Daoy (cell line): ENCODE measurements around the gene SERPINB11. TPM values are rescaled to one million over a fixed set of nuclear protein-coding genes. Genes with fewer than 3 reads are reported as not detected.
"Not testable (repeated sequence)": the region's sequence is repeated elsewhere in the genome, so short reads cannot be mapped to it uniquely, and the experiment has no call there.

Source experiments
- DNase-seq: peaks from one replicate; pipeline ENCODE4 v3.0.0-alpha.2; 2015; ENCODE audit warnings: low read depth
- total RNA-seq: library from RNA; depleted of rRNA; stranded (reverse); fragments of >200 nt; shearing (Covaris generic); gene quantifications from 2 replicates; pipeline ENCODE4 v1.2.3, GENCODE V29; 2014; rRNA removed

The SERPINB11 gene
- total RNA-seq, 1 experiment from 2014 or later: not detected

- no peak for DNase-seq
Measured at GRCh38 chr18:63730773-63731172, 28.0 kb downstream of the SERPINB11 start.

GRCh38 chr18:63731215-63731614 is 28.5 kb downstream of the SERPINB11 start:
- DNase-seq: no peak

- peak; percentile 20 for DNase-seq
Measured at GRCh38 chr18:63736876-63737275, 34.1 kb downstream of the SERPINB11 start.

GRCh38 chr18:63741769-63742168 is 39.0 kb downstream of the SERPINB11 start:
- DNase-seq: no peak

GRCh38 chr18:63747006-63747405 is 44.2 kb downstream of the SERPINB11 start:
- DNase-seq: no peak

GRCh38 chr18:63749489-63749888 is 46.7 kb downstream of the SERPINB11 start:
- no peak for DNase-seq

GRCh38 chr18:63752636-63753035 is 49.9 kb downstream of the SERPINB11 start:
- DNase-seq: no peak

GRCh38 chr18:63753676-63754075 is 50.9 kb downstream of the SERPINB11 start:
- DNase-seq: no peak

- no peak for DNase-seq
Measured at GRCh38 chr18:63757541-63757940, 54.8 kb downstream of the SERPINB11 start.

- DNase-seq: no peak
Measured at GRCh38 chr18:63758615-63759240, 56.0 kb downstream of the SERPINB11 start.

GRCh38 chr18:63759786-63760185 is 57.0 kb downstream of the SERPINB11 start:
- not testable (repeated sequence) for DNase-seq

GRCh38 chr18:63762518-63762917 is 59.8 kb downstream of the SERPINB11 start:
- no peak for DNase-seq

GRCh38 chr18:63763831-63764600 is 61.3 kb downstream of the SERPINB11 start:
- DNase-seq: no peak

- DNase-seq: no peak
Measured at GRCh38 chr18:63765837-63766236, 63.1 kb downstream of the SERPINB11 start.

Other genes with a start within 250 kb of the SERPINB11 start
- gene SERPINB5, start 226.0 kb upstream of the SERPINB11 start, total RNA-seq: not detected in 2 replicates
- not detected in 2 replicates for gene SERPINB12, start 160.6 kb upstream of the SERPINB11 start, total RNA-seq
- not detected in 2 replicates for gene SERPINB13, start 115.6 kb upstream of the SERPINB11 start, total RNA-seq
- gene SERPINB4, start 58.7 kb upstream of the SERPINB11 start, total RNA-seq: not detected in 2 replicates
- not detected in 2 replicates for gene SERPINB3, start 41.1 kb upstream of the SERPINB11 start, total RNA-seq
- 1.4 and 1.7 TPM in 2 replicates for gene SERPINB7, start 72.5 kb downstream of the SERPINB11 start, total RNA-seq
- gene SERPINB2, start 184.7 kb downstream of the SERPINB11 start, total RNA-seq: 17.2 and 18.1 TPM in 2 replicates
- 1.5 and 9.9 TPM in 2 replicates for gene SERPINB10, start 205.0 kb downstream of the SERPINB11 start, total RNA-seq
- gene HMSD, start 246.3 kb downstream of the SERPINB11 start, total RNA-seq: 0.06 TPM in 1 of 2 replicates, not detected in the other